ENCODE results near the gene KRT77.

KRT77 gene

GRCh38 chr12:52650520-52651081, 52.7 kb downstream of the KRT77 start:
- no peak for TF ChIP-seq CTCF (IDR thresholded peaks at IDR 0.05; ENCODE audit: insufficient read depth, missing control alignments)
- DNase-seq (ENCODE audit: insufficient read length, low spot score) (no peak), FAIRE-seq (no peak)

- TF ChIP-seq CTCF (IDR thresholded peaks at IDR 0.05; ENCODE audit: insufficient read depth, missing control alignments), result no peak
- FAIRE-seq, result no peak
- DNase-seq (ENCODE audit: insufficient read length, low spot score), result no peak
These were observed 54.3 kb downstream of the KRT77 start for GRCh38 chr12:52649066-52649465.

- TF ChIP-seq CTCF (IDR thresholded peaks at IDR 0.05; ENCODE audit: insufficient read depth, missing control alignments), result no peak
- DNase-seq (ENCODE audit: insufficient read length, low spot score), result no peak
- no peak for FAIRE-seq
These were observed 55.2 kb downstream of the KRT77 start for GRCh38 chr12:52648012-52648550.

GRCh38 chr12:52647601-52648000, 55.7 kb downstream of the KRT77 start:
- FAIRE-seq, result no peak
- no peak for TF ChIP-seq CTCF (IDR thresholded peaks at IDR 0.05; ENCODE audit: insufficient read depth, missing control alignments)
- DNase-seq (ENCODE audit: insufficient read length, low spot score), result no peak

- FAIRE-seq, result no peak
- no peak for DNase-seq (ENCODE audit: insufficient read length, low spot score)
- TF ChIP-seq CTCF (IDR thresholded peaks at IDR 0.05; ENCODE audit: insufficient read depth, missing control alignments), result no peak
These were observed 56.7 kb downstream of the KRT77 start for GRCh38 chr12:52646613-52647012.

- FAIRE-seq, result no peak
These were observed 57.3 kb downstream of the KRT77 start for GRCh38 chr12:52645982-52646381.

More at GRCh38 chr12:52645982-52646381, 57.3 kb downstream of the KRT77 start:
- TF ChIP-seq CTCF (IDR thresholded peaks at IDR 0.05; ENCODE audit: insufficient read depth, missing control alignments), result no peak
- DNase-seq (ENCODE audit: insufficient read length, low spot score), result no peak
